G401 (cell line): Measurements from ENCODE around the gene LCNL1. TPM values are rescaled to one million over a fixed set of nuclear protein-coding genes. Genes with fewer than 3 reads are reported as not detected.

Source experiments
- DNase-seq: peaks from one replicate; pipeline ENCODE4 v3.0.0-alpha.2; 2015; ENCODE audit warnings: low spot score
- in situ Hi-C: cut with HindIII; loops from 2 replicates; pipeline ENCODE4 v1.10.0; 2016; ENCODE audit warnings: low sequenced_read_pairs, mixed read lengths
- total RNA-seq: library from RNA; depleted of rRNA; stranded (reverse); fragments of >200 nt; shearing (Covaris generic); gene quantifications from 2 replicates; pipeline ENCODE4 v1.2.3, GENCODE V29; 2014

The LCNL1 gene
- total RNA-seq, 1 experiment from 2014 or later = not detected

DNA sequence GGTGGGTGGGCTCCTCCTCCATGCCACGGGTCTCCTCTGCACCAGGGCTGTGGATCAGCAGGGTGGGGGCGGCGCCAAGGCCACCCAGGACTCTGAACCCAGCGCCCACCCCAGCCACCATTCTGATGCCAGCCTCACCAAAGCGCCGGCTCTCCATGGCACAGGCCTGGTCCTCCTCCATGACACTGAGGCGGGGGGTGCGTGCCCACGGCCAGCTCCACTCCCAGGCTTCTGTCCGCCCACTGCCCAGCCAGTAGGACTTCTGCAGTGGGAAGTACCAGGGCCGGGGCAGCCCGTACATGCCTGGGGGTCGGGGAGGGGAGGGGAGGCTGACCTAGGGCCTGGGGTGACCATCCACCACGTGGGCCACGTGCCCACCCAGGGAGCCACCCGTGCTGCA lies 33.6 kb downstream of the LCNL1 start:
- in situ Hi-C loops = no loop called here

DNA sequence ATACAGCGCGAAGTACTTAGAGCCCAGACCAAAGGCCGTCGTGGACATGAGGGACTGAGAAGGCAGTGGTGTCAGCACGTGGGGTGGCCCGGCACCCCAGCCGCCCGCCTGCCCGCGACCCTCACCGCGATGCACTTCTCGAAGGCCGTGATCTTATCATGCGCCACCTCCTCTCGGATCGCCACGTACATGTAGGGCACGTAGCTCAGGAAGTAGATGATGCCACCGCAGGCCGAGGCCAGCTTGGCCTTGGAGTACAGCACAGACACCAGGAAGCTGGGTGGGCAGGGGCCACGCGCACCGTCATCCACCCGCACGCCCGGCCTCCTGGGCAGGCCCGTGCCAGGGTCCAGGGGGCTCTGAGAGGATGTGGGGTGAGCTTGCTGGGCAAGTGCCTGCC lies 34.3 kb downstream of the LCNL1 start:
- DNase-seq = no peak
- in situ Hi-C loops = no loop called here

More for the DNA sequence above, 33.6 kb downstream of the LCNL1 start:
- no peak for DNase-seq

DNA sequence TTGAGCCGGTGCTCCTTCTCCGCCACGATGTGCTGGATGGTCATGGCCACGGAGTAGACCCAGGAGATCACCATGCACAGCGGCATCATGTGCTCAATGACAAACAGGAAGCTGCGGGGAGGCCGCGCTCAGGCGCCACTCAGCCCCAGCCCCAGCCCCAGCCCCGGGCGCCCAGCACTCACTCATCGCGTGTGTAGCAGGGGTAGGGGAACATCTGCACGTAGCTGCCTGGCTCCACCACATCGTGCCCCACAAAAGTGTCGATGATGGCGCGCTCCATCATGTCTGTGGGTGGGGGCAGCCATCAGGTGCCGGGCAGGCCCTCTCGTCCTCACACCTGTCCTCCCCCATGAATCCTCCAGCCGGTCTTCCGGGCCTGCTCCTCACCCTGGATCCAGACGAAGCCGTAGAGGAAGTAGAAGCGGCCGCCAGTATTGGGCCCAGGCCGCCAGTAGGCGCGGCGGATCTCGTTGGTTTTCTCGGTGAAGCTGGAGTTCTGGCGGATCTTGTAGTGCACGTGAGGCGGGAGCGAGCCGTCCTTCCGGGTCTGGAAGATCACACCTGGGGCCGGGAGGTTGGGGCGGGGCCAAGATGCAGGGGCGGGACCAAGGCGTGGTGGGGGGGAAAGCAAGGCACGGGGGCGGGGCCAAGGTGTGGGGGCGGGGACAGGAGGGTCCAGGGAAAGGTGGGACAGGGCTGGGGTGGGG lies 35.2 kb downstream of the LCNL1 start:
- in situ Hi-C loops = no loop called here
- DNase-seq = no peak

DNA sequence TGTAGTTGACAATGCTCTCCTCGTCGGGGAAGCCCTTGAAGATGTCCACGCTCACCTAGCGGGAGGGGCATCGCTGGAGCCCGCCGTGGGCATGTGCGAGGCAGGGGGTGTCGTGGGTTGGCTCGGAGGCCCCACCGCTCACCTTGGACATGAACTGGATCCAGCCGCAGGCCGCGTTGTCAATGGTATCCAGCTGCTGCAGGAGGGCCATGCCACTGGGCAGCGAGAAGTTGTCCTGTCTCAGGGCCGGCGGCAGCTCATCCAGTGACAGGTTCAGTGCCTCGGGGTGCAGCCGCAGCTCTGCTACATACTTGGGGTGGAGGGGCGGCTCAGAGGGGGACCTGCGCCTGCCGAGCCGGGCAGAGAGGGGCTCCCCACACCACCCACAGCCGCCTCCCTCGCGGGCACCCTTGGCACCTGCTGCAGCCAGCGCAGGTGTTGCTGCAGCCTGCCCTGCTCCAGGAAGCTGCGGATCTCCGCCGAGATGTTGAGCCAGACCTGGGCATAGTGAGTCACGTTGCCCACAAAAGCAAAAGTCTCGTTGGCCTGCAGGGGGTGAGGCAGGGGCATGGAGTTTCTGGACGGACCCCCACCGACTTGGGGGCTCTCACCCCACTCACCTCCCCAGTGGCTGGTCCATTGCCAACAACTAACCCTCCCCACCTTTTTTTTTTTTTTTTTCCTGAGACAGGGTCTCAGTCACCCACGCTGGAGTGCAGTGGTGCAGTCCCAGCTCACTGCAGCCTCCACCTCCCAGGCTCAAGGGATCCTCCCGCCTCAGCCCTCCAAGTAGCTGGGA lies 36.2 kb downstream of the LCNL1 start:
- in situ Hi-C loops = no loop called here
- DNase-seq = no peak

DNA sequence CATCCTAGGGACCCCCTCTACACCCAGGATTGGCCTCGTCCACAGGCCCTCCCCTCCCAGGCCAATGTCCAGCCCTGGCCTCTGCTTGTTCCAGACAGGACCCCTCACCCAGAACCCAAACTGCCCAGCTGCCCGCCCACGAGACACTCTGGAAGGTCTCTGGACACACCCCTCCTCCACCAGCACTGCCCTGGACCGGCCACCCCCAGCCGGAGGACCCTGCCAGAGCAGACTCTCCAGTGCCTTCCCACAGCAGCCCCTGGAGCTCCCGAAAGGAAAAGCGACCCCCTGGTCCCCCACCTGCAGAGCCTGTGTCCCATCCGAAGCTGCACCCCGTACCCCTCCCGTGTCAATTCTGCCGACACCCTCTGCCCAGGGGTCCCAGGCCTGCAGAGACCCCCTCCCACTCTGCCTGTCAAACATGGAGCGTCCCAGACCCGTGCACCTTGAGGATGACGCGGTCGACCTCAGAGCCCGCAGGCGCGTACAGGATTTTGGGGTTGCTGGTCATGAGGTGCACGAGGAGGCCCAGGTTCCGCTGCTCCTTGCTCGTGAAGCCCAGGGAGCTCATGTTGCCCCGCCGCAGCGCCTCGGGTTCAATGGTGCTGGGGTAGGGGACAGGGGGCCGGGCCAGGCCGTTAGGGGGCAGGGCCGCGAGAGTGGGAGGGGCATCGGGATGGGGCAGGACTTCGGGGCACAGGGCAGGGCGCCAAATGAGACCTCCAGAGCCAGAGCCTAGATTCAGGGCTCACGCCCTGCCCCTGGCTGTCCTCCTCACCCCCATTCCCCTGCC lies 37.3 kb downstream of the LCNL1 start:
- in situ Hi-C loops = no loop called here
- DNase-seq = no peak

DNA sequence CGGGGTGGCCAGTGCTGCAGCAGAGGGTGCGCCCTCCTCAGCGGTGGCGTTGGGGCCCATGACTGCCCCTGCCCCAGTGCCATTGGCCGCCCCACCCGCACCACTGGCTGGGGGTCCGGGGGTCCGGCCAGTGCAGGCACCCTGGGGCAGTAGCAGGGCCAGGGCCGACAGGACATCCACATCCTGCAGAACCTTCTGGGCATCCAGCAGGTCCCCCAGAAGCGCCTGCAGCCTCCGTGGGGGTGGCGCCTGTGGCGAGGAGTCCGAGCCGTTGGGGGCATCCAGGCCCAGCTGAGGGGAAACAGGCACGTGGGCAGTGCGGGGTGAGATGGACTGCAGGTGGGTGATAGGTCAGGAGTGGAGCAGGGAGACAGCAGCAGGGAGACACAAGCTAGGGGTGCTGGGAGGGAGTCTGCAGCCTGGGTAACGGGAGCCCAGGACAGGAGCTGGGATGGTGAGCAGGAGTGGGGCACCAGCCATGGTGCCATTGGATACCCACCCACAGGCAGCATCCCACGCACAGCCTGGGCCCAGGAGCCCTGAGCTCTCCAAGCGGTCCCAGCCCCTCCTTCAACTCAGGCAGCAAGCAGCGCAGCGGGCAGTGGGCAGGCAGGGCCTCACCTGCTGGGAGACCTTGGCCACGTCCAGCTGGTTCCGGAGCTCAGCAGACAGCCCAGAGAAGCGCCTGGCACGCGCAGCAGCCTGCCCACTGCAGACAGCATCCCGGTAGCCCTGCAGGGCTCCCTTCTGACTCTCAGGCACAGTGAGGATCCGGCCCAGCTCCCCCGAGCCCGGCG lies 38.2 kb downstream of the LCNL1 start:
- peak; percentile 60 for DNase-seq
- in situ Hi-C loops = no loop called here

DNA sequence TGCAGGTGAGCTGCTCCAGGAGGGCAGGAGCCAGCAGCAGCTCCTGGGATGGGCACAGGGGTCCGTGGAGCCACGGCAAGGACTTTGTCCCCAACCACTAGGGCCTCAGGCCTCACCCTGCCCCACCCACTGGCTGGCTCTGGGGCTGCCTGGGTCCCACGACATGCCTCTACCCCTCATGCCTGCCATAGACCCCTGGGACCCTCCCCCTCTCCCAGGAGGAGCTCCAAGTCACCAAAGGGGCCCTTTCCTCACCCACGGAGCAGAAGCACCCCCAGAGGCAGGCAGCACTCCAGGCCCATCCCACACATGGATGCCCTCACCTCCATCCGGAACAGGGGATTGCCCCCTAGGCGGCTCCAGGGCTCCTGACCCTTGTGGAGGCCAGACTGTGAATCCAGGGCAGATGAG lies 38.8 kb downstream of the LCNL1 start:
- no peak for DNase-seq
- in situ Hi-C loops = no loop called here

DNA sequence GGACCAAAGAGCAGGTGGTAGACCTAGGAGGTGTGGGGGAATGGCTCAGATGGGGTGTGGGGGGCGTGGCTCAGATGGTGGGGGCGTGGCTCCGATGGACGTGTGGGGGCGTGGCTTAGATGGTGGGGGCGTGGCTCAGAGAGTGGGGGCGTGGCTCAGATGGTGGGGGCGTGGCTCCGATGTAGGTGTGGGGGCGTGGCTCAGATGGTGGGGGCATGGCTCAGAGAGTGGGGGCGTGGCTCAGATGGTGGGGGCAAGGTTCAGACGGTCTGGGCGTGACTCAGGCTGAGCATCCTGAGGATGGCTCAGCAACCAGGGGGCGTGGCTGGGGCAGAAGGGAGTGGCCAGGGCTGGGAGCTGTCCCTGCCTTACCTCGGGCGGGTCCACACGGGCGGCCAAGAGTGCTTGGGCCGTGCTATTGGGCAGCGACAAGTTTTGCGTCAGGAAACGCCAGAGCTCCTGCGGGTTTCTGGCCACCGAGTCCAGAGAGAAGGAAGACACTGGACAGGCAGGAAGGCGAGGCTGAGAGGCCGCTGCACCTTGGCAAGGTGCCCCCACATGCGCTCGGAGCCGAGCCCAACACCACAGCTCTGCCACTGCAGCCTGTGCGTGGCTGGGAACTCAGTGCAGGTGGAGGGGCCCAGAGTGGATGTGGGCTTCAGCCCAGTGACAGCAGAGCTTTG lies 39.3 kb downstream of the LCNL1 start:
- no peak for DNase-seq

DNA sequence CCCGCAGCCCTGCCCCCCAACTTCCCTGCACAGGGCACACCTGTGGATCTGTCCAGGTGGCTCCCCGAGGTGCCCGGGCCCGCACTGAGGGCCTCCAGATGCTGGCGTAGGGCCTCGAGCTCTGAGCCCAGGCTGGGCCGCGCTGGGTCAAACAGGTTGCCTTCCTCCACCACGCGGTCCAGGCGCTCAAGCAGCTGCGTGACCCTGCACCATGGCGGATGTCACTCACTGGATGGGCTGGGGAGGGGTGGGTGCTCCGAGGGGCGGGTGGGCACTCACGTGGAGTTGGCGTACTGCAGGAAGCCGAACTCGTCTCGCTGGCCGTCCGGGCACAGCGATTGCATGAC lies 39.8 kb downstream of the LCNL1 start:
- DNase-seq = no peak
- in situ Hi-C loops = no loop called here

More for the DNA sequence above, 39.3 kb downstream of the LCNL1 start:
- in situ Hi-C loops = no loop called here

DNA sequence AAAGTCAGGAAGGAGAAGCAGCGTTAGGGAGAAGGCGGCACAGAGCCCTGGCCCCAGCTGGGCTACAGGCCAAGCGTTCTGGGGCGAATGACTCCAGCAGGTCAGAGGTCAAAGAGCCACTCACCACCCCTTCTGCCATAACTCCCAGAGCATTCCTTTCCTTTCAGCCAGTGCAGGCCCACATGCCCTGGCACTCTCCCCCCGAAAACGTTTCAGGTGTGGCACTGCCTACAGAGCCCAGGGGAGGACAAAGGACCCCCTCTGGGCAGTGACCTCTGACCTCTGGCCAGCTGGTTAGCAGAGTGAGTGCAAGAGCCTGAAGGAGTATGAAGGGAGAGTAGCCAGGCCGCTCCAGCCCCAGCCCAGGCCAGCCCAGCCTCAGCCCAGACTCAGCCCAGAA lies 40.4 kb downstream of the LCNL1 start:
- in situ Hi-C loops = no loop called here
- no peak for DNase-seq

DNA sequence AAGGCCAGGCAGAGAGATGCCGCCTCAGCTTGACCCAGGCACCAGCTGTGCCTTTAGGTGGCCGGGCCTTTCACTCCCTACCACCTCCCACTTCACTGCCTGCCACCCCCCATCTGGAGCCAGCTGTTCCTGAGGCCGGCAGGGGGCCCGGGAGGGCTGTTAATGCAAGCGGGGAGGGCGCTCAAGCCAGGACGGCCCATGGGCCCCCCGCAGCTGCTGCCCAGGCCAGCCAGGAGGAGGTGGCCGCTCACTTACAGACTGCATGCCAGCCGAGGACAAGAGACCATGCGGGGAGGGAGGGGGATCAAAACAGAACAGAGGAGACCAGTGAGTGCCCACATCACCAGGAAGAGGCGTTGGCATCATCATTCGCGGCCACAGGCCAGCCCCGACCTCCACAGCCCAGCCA lies 40.8 kb downstream of the LCNL1 start:
- in situ Hi-C loops = no loop called here
- no peak for DNase-seq

DNA sequence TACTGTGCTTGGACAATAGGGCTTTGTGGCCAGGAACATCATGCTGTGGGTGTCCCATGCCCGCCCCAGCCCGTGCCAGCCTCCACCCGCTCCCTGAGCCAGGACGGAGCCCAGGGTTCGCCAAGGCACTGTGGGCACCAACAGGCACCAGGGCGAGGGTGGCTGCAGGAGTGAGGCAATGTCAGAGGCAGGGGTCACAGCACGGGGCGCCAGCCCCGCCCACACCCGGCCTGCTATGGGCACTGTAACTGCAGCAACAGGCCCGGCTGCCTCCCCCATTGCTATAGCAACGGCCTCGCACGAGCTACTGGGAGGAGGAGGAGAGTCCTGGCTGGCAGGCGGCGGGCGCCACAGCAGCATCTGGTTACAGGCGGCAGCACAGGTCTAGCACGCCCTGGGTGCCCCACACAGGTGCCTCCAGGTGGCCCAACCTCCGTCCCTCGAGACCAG lies 42.7 kb downstream of the LCNL1 start:
- peak; percentile 75 for DNase-seq
- in situ Hi-C loops = loop anchor here (25.0 kb wide), 1 partner anchor 88 kb away; the partner anchor contains the start of genes C8G and FBXW5

DNA sequence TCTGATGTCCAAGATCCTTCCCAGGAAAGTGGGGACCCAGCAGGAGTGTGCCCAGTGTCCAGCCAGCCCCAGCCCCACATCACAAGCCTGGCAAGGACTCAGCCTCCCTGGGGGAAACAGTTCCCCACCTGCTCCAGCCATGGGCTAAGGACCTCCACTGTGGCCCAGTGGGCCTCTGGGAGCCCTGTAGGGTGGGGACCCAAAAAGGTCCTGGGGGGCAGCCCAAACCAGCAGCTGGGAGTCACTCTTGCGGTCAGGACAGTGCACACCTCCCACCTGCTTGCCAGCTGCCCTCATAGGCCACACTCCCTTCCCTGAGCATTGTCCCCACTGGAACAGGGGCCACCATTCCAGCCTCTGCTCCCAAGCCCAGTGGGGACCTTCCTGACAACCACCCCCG lies 43.6 kb downstream of the LCNL1 start:
- no peak for DNase-seq
- in situ Hi-C loops = loop anchor here (25.0 kb wide), 1 partner anchor 89 kb away; the partner anchor contains the start of genes C8G and FBXW5

DNA sequence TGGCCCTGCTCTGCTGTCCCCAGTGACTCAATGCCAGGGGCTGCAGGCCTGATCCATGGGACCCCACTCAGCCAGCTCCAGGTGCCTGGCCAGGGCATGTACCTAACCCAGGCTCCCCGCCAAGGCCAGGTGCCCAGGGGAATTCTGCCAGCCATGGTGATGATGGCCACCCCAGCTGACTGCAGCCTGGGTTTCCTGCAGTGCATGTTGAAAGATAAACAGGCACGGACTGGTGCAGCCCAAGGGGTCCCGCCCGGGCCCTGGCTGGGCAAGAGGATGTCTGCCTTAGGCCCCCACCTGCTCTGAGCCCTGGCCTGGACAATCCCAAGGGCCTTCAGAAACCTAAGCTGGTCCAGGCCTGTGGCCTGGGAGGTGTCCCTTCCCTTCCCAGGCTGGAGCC lies 44.0 kb downstream of the LCNL1 start:
- in situ Hi-C loops = loop anchor here (25.0 kb wide), 1 partner anchor 90 kb away; the partner anchor contains the start of genes C8G and FBXW5
- no peak for DNase-seq

DNA sequence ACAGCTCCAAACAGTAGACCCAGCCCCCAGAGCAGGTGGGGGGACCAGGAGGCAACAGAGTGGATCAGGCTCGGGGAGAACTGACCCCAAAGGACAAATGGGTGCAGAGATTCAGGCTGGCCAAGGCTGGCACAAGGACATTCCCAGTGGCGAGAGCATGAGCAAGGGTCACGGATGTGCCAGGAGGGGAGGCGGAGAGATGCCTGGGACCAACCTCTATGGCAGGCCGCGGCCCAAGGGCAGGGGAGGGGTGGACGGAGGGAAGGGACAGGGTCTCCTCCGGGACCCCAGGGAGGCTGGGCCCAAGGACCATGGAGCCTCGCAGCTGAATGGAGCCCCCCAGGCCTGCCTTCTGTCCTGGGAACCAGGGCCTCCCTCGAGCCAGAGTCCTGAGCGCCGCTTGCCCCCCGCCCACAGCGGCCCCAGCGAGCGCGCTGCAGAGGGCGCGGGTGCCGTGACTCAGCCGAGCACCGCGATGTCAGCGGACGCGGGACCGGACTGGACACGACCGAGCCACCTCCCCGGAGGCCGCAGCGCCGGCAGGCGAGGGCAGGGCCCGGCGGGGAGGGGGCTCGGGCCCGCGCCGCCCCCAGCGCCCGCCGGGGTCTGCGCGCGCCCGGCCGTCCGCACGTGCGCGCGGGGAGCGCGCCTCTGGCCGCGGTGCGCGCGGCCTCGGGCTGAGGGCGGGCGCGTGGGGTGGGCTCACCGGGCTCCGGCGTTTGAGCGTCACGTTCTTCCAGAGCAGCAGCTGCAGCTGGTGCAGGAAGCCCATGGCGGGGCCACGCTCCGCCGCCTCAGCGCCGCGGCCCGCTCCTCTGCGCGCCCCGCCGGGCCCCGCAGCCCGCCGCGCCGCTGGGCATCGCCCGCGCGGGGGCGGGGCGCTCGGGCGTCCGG lies 44.8 kb downstream of the LCNL1 start, which contains the start of gene ABCA2:
Gene ABCA2 (minus strand): TSS at position 869 of the 894 bp plus-strand sequence. CDS start 97 bp downstream, at position 772.
- no peak for DNase-seq
- in situ Hi-C loops = loop anchor here (25.0 kb wide), 1 partner anchor 90 kb away; the partner anchor contains the start of genes C8G and FBXW5

DNA sequence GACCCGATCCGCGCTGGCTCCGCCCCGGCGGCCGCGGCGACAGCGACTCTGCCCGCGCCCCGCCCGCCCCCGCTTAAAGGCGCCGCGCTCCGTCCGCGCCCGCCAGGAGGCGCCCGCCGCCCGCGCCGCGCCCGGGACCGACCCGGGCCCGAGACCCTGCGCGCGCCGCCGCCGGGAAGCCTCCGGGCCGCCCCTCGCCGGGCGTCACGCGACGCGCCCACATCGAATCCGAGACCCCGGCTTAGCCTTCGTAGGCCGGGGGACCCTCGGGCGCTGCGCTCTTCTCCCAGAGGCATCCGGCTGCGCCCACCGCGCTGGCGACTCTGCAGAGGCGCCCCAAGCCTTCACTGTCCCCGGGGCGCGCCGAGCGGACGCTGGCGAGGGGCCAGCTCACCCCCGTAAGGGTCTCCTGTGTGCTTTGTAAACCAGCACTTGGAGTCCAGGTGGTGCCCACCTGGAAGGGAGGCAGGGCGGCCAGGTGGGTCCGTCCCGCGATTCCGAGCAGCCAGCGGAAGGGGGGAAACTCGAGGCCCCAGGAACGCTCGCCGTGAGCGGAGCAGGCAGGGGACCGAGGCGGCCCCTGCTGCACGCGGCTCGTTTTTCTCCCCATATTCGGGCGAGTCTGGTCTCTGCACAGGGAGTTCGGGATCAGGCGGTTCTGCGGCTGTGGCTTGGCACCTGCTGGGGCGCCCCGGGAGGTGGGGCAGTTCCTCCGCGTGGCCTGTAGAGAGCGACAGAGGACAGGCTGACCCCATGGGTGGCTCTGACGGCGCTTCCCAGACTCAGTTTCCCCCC lies 45.7 kb downstream of the LCNL1 start:
- peak; percentile 72 for DNase-seq
- in situ Hi-C loops = loop anchor here (25.0 kb wide), 1 partner anchor 91 kb away; the partner anchor contains the start of genes C8G and FBXW5
